Epidermal melanocyte (primary cell): ENCODE data around the gene KRTAP13-2.

ENCODE experiments used
- DNase-seq: peaks from one replicate; pipeline ENCODE4 v3.0.0; 2011; ENCODE audit warnings: low spot score; ENCODE audit not compliant: insufficient read length

The KRTAP13-2 gene, protein sequence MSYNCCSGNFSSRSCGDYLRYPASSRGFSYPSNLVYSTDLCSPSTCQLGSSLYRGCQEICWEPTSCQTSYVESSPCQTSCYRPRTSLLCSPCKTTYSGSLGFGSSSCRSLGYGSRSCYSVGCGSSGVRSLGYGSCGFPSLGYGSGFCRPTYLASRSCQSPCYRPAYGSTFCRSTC

GRCh38 chr21:30372139-30372770 lies at the start of gene KRTAP13-2:
Gene KRTAP13-2 (minus strand): TSS chr21:30372271. CDS start chr21:30372213, 58 bp downstream.
- no peak for DNase-seq

DNA sequence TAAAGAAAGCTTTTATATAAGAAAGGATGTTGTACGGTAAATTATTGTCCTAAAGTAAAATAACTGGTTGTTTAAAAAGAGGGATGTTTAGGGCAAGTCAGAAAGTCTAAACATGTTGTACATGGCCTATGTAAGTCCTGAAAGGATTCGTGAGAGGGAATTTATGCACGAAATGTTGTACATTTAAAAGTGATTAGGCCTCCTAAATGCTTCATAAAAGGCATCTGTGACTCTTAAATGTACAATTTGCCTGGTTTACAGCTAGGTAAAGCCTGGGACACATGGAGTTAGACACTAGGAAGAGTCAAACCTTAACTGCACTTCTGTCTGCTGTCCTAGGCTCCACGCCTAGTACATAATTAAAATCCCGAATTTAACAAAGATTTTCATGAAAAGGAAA lies 43.9 kb upstream of the KRTAP13-2 start:
- DNase-seq, result no peak

DNA sequence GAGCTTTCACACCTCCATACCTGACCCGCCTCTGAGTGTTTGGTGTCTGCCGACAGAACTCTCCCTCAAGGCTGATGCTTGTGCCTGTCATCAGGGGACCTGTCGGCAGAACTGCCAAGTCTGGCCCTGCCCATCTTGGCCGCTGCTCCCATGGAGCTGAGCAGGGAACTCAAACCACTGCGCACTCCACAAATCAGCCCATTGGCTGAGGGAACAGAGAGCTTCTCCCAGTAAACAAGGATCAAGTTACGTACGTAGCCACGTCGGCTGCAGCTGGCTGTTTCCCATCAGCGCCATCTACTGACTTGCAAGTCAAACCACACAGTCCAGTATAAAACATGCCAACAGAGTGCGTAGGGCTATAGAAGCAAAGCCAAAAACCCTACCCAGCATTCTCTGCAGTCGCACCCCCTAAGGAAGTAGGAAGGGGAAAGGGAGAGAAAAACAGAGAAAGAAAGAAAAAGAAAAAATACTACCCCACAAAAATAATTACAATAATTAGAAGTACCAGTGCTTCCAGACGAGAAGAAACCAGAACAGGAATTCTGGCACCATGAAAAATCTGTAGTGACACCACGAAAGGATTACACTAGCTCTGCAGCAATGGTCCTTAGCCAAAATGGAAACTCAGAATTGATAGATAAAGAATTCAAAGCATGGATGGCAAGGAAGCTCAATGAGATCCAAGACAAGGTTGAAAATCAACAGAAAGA lies 36.9 kb upstream of the KRTAP13-2 start:
- no peak for DNase-seq

- no peak for DNase-seq
Observed at GRCh38 chr21:30395731-30396130, 23.7 kb upstream of the KRTAP13-2 start, which contains the start of gene KRTAP13-1. Gene KRTAP13-1 (plus strand): TSS chr21:30396031. CDS start chr21:30396087, 56 bp downstream.

DNA sequence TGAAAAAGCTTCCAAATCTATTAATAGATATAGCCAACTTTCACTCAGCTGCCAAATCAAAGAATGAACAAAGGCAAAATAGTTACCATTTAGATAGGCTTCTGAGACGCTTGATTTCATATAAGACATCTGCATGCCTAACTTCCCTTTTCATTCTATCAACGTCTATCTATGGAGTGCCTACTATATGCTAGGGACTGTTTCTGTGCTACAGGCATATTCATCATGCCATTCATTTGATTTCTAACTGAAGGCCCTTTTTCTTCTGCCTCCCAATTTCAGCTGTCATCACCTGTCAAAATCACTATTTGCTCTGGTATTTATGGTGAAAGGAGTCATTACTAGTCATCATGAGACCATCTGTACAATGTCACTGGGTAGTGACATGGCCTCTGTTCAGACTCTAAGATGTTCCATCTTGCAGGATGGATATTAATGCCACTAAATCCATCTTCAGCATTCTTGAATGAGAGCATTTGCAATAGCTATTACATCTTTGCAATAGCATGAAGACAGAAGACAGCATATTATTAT lies 19.5 kb upstream of the KRTAP13-2 start:
- no peak for DNase-seq

GRCh38 chr21:30382201-30382600 lies 10.1 kb upstream of the KRTAP13-2 start:
- DNase-seq, result no peak

GRCh38 chr21:30355906-30356305 lies 16.2 kb downstream of the KRTAP13-2 start:
- no peak for DNase-seq

DNA sequence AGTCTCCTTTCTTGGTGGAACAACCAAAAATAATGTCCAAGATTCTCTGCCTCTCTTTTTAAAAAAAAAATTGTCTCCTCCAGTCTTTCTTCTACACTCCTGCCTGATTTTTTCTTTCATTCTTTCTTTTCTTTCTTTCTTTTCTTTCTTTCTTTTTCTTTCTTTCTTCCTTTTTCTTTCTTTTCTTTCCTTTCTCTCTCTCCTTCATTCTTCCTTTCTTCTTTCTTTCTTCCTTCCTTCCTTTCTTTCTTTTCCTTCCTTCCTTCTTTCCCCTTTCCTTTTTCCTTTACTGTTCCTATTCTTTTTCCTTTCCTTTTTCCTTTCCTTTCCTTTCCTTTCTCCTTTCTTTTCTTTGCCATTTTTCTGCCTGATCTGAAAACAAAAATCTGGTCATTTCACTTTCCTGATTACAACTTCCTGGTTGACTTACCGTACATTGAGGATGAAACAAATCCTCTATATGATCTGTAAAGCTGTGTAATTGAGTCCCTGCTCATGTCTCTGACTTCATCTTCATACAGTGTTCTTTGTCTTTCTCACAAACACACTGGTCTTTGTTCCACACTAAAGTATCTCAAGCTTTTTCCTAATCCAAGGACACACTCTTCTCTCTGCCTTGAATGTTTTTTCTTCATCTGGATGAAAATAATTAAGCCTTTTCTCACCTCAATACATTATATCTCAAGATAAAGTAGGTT lies 17.6 kb downstream of the KRTAP13-2 start:
- peak; percentile 22 for DNase-seq

- no peak for DNase-seq
Observed at GRCh38 chr21:30351534-30351933, 20.5 kb downstream of the KRTAP13-2 start.

GRCh38 chr21:30349572-30349971 lies 22.5 kb downstream of the KRTAP13-2 start:
- DNase-seq, result no peak

DNA sequence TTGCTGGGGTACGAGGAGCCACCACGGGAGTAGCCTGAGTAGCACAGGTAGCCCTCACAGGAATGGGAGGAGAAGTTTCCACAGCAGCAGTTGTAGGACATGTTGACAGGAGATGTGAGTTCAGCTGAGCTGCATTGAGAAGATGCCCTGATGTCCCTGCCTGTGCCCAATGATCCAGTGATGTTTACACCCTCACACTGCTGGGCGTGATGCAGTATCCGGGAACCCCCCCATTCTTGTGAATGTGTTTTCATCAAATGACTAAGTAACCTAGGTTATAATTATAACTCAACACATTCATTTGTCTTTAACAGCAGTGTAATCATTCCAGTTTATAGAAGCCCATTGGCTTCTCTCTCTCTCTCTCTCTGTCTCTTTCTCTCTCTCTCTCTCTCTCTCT lies 23.6 kb downstream of the KRTAP13-2 start, which contains the start of gene KRTAP23-1:
Gene KRTAP23-1 (minus strand): TSS at position 101 of the 400 bp plus-strand sequence. CDS start 0 bp downstream, at position 101.
- DNase-seq, result no peak

- no peak for DNase-seq
Observed at GRCh38 chr21:30345014-30345413, 27.1 kb downstream of the KRTAP13-2 start.

- peak; percentile 38 for DNase-seq
Observed at GRCh38 chr21:30340714-30341573, 31.1 kb downstream of the KRTAP13-2 start.

- DNase-seq, result no peak
Observed at GRCh38 chr21:30338717-30339116, 33.4 kb downstream of the KRTAP13-2 start.

GRCh38 chr21:30337772-30338171 lies 34.3 kb downstream of the KRTAP13-2 start:
- no peak for DNase-seq

- DNase-seq, result no peak
Observed at GRCh38 chr21:30337276-30337744, 34.8 kb downstream of the KRTAP13-2 start, which contains the start of gene KRTAP27-1. Gene KRTAP27-1 (minus strand): TSS chr21:30337694. CDS start chr21:30337668, 26 bp downstream.

DNA sequence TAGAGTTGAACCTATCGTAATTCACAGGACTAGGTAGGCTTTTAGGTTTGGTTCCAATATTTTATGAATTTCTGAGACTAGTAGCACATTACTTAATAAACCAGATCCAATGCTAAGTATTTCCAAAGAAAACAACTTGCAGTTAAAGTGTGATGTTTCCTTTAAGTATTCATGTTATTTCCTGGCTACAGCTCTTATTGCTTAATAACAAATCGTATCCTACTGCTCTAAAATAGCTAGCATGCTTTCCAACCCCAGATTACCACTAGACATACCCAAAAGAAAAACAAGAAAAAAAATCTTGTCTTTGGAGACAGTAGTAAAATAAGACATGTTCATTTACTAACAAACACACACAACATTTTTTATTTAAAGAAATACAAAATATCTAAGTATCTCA lies 35.5 kb downstream of the KRTAP13-2 start:
- DNase-seq, result no peak

GRCh38 chr21:30333736-30334135 lies 38.3 kb downstream of the KRTAP13-2 start:
- DNase-seq, result no peak

DNA sequence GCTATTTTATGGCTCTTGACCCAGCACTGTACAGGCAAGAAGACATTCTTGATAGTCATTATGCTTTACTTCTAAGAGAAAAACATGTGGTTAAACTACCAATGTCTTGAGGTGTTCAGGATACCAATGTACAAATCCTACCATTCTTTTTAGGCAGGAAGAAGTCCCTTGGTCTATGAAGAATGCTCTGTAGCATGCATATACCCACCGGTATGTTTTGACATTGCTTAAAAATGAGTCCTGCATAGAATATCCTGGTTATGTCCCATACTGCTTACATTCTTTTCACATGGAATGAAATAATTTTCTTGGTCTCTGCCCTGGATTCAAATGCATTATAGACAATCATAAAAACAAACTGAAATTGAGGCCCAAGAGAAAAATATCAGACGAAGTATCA lies 39.4 kb downstream of the KRTAP13-2 start:
- no peak for DNase-seq

DNA sequence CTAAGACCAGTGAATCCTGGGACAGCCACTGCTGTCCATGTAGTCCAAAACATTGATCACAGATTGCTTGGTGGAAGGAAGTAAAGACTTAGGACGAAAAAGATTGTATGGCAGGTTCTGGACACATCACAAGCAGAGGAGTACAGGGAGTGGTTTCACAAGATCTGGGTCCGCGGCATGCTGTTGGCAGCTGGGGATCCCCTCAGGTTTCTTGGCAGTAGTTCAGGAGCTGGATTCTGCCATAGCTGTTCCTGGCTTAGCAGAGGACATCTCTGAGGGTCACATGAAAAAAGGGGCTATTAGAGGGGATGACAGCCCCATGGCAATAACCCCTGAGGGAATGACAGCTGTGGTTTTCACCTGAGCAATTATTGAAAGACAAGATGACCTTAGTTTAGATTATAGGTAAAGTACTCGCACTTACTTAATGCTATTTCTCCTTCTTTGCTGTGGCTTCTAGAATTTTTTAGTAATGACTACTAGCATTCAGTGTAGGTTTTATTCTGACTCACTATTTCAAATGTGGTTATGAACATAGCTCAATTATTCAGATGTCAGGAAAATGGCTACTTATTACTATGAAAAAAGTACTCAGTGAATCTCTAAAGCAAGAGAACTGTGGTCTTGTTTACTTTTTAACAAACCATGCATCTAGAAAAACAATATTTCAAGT lies 42.7 kb downstream of the KRTAP13-2 start:
- no peak for DNase-seq
